CD4-positive, alpha-beta T cell (primary cell): ENCODE measurements around the gene HMBS. TPM values are rescaled to one million over a fixed set of nuclear protein-coding genes. Genes with fewer than 3 reads are reported as not detected.

Experiments used
- ATAC-seq: fragments of 200-7000 bp; cut with Tn5 transposase; one replicate; pipeline ENCODE4 v1.10.0; 2022; ENCODE audit warnings: mild to moderate bottlenecking; ENCODE audit not compliant: poor library complexity
- CTCF ChIA-PET: fragments of 350-600 bp; sonication (Branson Sonifier 250); formaldehyde crosslinking; loops from one replicate; lab custom pipeline; 2021; ENCODE audit warnings: antibody characterized with exemption, inconsistent platforms; lab: Charles Lee
- POLR2A ChIA-PET: fragments of 350-600 bp; sonication (Branson Sonifier 250); formaldehyde crosslinking; loops from one replicate; lab custom pipeline; 2021; ENCODE audit warnings: antibody characterized with exemption, inconsistent platforms; lab: Charles Lee
- DNase-seq, 14 experiments: peaks; one replicate each; pipeline ENCODE4 v3.0.0-alpha.2; 2013 to 2020; ENCODE audit warnings: mixed read lengths in 2 of 14
- H3K27ac ChIP-seq, 2 donors: one replicate each; pipeline versions ENCODE4 v1.5.1 to v1.7.0; 2013; ENCODE audit warnings: low read length in 2 of 2, low read depth in 1 of 2, mild to moderate bottlenecking in 1 of 2
- H3K27me3 ChIP-seq, 2 experiments: 1 replicate in 1 of 2; 2 replicates in 1 of 2; pipeline versions ENCODE4 v1.6.1 to v1.7.0; 2013; ENCODE audit warnings: low read length in 2 of 2, control low read depth in 1 of 2, mild to moderate bottlenecking in 1 of 2, moderate library complexity in 1 of 2; ENCODE audit not compliant: insufficient read depth in 2 of 2, control insufficient read depth in 1 of 2
- H3K36me3 ChIP-seq: one replicate; pipeline ENCODE4 v1.6.1; 2013; ENCODE audit warnings: low read length, control low read depth; ENCODE audit not compliant: insufficient read depth
- H3K4me1 ChIP-seq: one replicate; pipeline ENCODE4 v1.6.1; 2013; ENCODE audit warnings: low read length, control low read depth; ENCODE audit not compliant: insufficient read depth
- H3K4me3 ChIP-seq: one replicate; pipeline ENCODE4 v1.5.1; 2013; ENCODE audit warnings: mild to moderate bottlenecking, low read length, moderate library complexity
- H3K9me3 ChIP-seq, 2 experiments: 1 replicate in 1 of 2; 2 replicates in 1 of 2; pipeline versions ENCODE4 v1.6.1 to v1.7.0; 2013; ENCODE audit warnings: low read length in 2 of 2, mild to moderate bottlenecking in 2 of 2, control low read depth in 1 of 2, moderate library complexity in 1 of 2; ENCODE audit not compliant: control insufficient read depth in 1 of 2, insufficient read depth in 1 of 2
- H3K27ac Mint-ChIP-seq: one replicate; pipeline ENCODE4 v1.8.0; 2020; ENCODE audit warnings: mixed read lengths
- H3K27me3 Mint-ChIP-seq: one replicate; pipeline ENCODE4 v1.8.0; 2021; ENCODE audit warnings: mixed read lengths
- H3K36me3 Mint-ChIP-seq: one replicate; pipeline ENCODE4 v1.8.0; 2021; ENCODE audit warnings: low read depth, mixed read lengths
- H3K4me1 Mint-ChIP-seq: one replicate; pipeline ENCODE4 v1.8.0; 2021; ENCODE audit warnings: low read depth, mixed read lengths
- H3K4me3 Mint-ChIP-seq: one replicate; pipeline ENCODE4 v1.8.0; 2020; ENCODE audit warnings: mild to moderate bottlenecking, mixed read lengths
- H3K9me3 Mint-ChIP-seq: one replicate; pipeline ENCODE4 v1.8.0; 2020; ENCODE audit warnings: mixed read lengths
- CTCF ChIP-seq: fragments of 200-600 bp; IDR thresholded peaks from one replicate; pipeline ENCODE4 v1.8.0; 2022; ENCODE audit warnings: antibody characterized with exemption, mild to moderate bottlenecking
- intact Hi-C, 2 experiments: fragments of 100-400 bp; cut with DNase I in 1 of 2; cut with micrococcal nuclease in 1 of 2; formaldehyde crosslinking; loops; one replicate each; pipeline versions ENCODE4 v1.15.1 to v1.9.0; 2023 to 2025; cut with DNase I, micrococcal nuclease
- total RNA-seq, 174 experiments: library from RNA in 2 of 174; stranded (reverse) in 2 of 174; gene quantifications; one replicate each; pipeline ENCODE4 v1.2.3 and lab custom pipeline; 2021 to 2026

The HMBS gene
- total RNA-seq, 2 experiments from 2014 or later = 3.4 to 4.1 TPM

GRCh38 chr11:119085437-119085847, 761 bp downstream of the HMBS start:
- Mint-ChIP-seq H3K27ac (peak overlapping the region; percentile 88), H3K4me3 (peak overlapping the region; percentile 92), H3K4me1 (peaks cover 25% of the 10 kb centered on the region), H3K27me3 (no peaks in the 10 kb centered on the region), H3K9me3 (no peaks in the 10 kb centered on the region), H3K36me3 (peaks cover 37% of the 10 kb centered on the region)
- peak overlapping the region; percentile 74 to 81 for H3K27ac ChIP-seq
- ATAC-seq = no peak
- peak overlapping the region; percentile 79 for H3K4me3 ChIP-seq
- DNase-seq = peak in 1 of 14 experiments; percentile 41
- peaks cover 26% of the 10 kb centered on the region for H3K4me1 ChIP-seq
- CTCF ChIA-PET = interaction anchor here (0.6 to 1.8 kb wide), 4 partner anchors 10 to 55 kb away, joined by 3 to 8 read pairs (median 6); partner anchors contain the start of genes DPAGT1 and VPS11
- H3K9me3 ChIP-seq = no peaks in the 10 kb centered on the region
- POLR2A ChIA-PET = interaction anchor here (1.4 to 5.5 kb wide), 9 partner anchors 9 to 67 kb away, joined by 3 to 60 read pairs (median 12); partner anchors contain the start of genes C2CD2L, DPAGT1, HINFP and HYOU1
- intact Hi-C loops = loop anchor here (1.0 to 5.0 kb wide), 5 partner anchors 9 to 37 kb away; partner anchors contain the start of genes DPAGT1 (in 1 of the 2), HINFP (in 1 of the 2) and HYOU1 (in 1 of the 2)
- H3K27me3 ChIP-seq = no peaks in the 10 kb centered on the region
- H3K36me3 ChIP-seq = peaks cover 21% of the 10 kb centered on the region
- no peak for TF ChIP-seq CTCF

DNA sequence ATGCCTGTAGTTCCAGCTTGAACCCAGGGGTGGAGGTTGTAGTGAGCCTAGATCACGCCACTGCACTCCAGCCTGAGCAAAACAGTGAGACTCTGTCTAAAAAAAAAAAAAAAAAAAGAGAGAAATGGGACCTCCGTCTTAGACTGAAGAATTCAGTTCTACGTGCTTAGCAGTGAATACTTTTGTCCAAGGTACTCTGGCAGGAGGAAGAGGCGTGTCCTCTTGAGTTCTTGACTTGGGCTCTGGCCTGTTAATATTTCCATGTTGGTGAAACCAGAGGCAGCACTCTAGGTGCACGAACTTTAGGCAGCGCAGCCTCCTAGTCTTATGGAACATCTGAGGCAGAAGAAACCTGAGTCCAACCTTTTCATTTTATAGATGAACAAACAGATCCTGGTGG, 2.4 kb downstream of the HMBS start:
- CTCF ChIA-PET = no interaction called here
- peaks cover 4% of the 10 kb centered on the region for H3K36me3 ChIP-seq
- H3K4me1 ChIP-seq = peaks cover 30% of the 10 kb centered on the region
- POLR2A ChIA-PET = interaction anchor here (3.3 to 4.4 kb wide), 2 partner anchors 8 to 15 kb away, joined by 30 to 60 read pairs; partner anchors contain the start of gene DPAGT1
- TF ChIP-seq CTCF = no peak
- no peak overlapping the region for H3K4me3 ChIP-seq
- no peak for DNase-seq
- intact Hi-C loops = loop anchor here in 1 of 2 experiments (5.0 kb wide), 1 partner anchor 35 kb away; the partner anchor contains the start of gene HINFP
- ATAC-seq = no peak
- H3K4me3 Mint-ChIP-seq = peak overlapping the region; percentile 58
- H3K36me3 Mint-ChIP-seq = peaks cover 20% of the 10 kb centered on the region
- no peaks in the 10 kb centered on the region for H3K9me3 Mint-ChIP-seq
- no peaks in the 10 kb centered on the region for H3K27me3 Mint-ChIP-seq
- H3K27me3 ChIP-seq = no peaks in the 10 kb centered on the region
- no peak overlapping the region for H3K27ac ChIP-seq
- H3K9me3 ChIP-seq = no peaks in the 10 kb centered on the region
- H3K4me1 Mint-ChIP-seq = peaks cover 25% of the 10 kb centered on the region
- no peak overlapping the region for H3K27ac Mint-ChIP-seq

DNA sequence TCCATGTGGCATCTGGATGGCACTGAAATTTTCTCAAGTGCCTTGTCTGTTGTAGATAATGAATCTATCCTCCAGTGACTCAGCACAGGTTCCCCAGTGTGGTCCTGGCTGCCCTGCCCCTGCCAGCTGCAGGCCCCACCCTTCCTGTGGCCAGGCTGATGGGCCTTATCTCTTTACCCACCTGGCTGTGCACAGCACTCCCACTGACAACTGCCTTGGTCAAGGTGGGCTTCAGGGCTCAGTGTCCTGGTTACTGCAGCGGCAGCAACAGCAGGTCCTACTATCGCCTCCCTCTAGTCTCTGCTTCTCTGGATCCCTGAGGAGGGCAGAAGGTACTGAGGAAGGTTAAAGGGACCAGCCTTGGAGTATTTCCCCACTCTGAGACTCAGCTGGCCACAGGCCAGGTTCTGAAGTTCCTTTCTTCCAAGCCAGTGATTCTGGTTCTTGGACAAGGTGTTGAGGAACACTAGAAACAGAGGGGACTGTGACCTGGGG, 3.1 kb downstream of the HMBS start:
- no peaks in the 10 kb centered on the region for H3K36me3 ChIP-seq
- Mint-ChIP-seq H3K4me3 (no peak overlapping the region), H3K36me3 (peaks cover 14% of the 10 kb centered on the region), H3K4me1 (peaks cover 25% of the 10 kb centered on the region), H3K27ac (no peak overlapping the region), H3K27me3 (no peaks in the 10 kb centered on the region), H3K9me3 (no peaks in the 10 kb centered on the region)
- no peak for DNase-seq
- H3K4me1 ChIP-seq = peaks cover 37% of the 10 kb centered on the region
- ChIA-PET CTCF (no interaction called here), POLR2A (interaction anchor here (1.2 kb wide), 1 partner anchor 14 kb away, joined by 4 read pairs; no protein-coding TSS in a partner anchor)
- H3K9me3 ChIP-seq = no peaks in the 10 kb centered on the region
- no peak overlapping the region for H3K4me3 ChIP-seq
- H3K27ac ChIP-seq = no peak overlapping the region
- no peaks in the 10 kb centered on the region for H3K27me3 ChIP-seq
- TF ChIP-seq CTCF = no peak
- intact Hi-C loops = loop anchor here in 1 of 2 experiments (5.0 kb wide), 1 partner anchor 35 kb away; the partner anchor contains the start of gene HINFP
- ATAC-seq = no peak
